ENCODE results near the gene CSK. TPM values are rescaled to one million over a fixed set of nuclear protein-coding genes. Genes with fewer than 3 reads are reported as not detected.
A peak's percentile ranks its signal among the peaks of the same experiment; 100 is the strongest.

Gene CSK
- total RNA-seq, 4 donors from 2014 or later = 37.6 to 47.3 (median 45.4) TPM

GRCh38 chr15:74799856-74800558 is 18.1 kb downstream of the CSK start:
- H3K4me3 ChIP-seq (ENCODE audit: low read depth, poor library complexity, severe bottlenecking) = no peak overlapping the region
- peak in 1 of 2 donors; percentile 94 for DNase-seq (ENCODE audit: low spot score in 2 of 2)
- TF ChIP-seq POLR2A (IDR thresholded peaks at IDR 0.05) = no peak
- TF ChIP-seq CTCF (IDR thresholded peaks at IDR 0.05) = peak in 1 of 3 donors; percentile 62
- WGBS, 2 donors = 44 to 47% methylated on average over 15 of the region's 18 CpGs
- intact Hi-C loops (cut with DNase I; ENCODE audit: low total_unique reads) = no loop called here

- 82 to 85% methylated on average over 17 to 18 of the region's 20 CpGs for WGBS, 2 donors
- no peak overlapping the region for H3K4me3 ChIP-seq (ENCODE audit: low read depth, poor library complexity, severe bottlenecking)
- TF ChIP-seq CTCF (IDR thresholded peaks at IDR 0.05) (no peak), POLR2A (IDR thresholded peaks at IDR 0.05) (no peak)
- DNase-seq (ENCODE audit: low spot score in 2 of 2) = no peak
- intact Hi-C loops (cut with DNase I; ENCODE audit: low total_unique reads) = no loop called here
These were observed 18.7 kb downstream of the CSK start for GRCh38 chr15:74800559-74801094.

GRCh38 chr15:74801311-74801997 is 19.6 kb downstream of the CSK start:
- intact Hi-C loops (cut with DNase I; ENCODE audit: low total_unique reads) = no loop called here
- no peak overlapping the region for H3K4me3 ChIP-seq (ENCODE audit: low read depth, poor library complexity, severe bottlenecking)
- TF ChIP-seq CTCF (IDR thresholded peaks at IDR 0.05) (no peak), POLR2A (IDR thresholded peaks at IDR 0.05) (no peak)
- 91 to 93% methylated on average over 14 to 18 of the region's 18 CpGs for WGBS, 2 donors
- no peak for DNase-seq (ENCODE audit: low spot score in 2 of 2)

GRCh38 chr15:74802290-74802689 is 20.4 kb downstream of the CSK start:
- no peak for DNase-seq (ENCODE audit: low spot score in 2 of 2)
- intact Hi-C loops (cut with DNase I; ENCODE audit: low total_unique reads) = no loop called here
- TF ChIP-seq CTCF (IDR thresholded peaks at IDR 0.05) (no peak), POLR2A (IDR thresholded peaks at IDR 0.05) (no peak)
- WGBS, 2 donors = 90% methylated on average over 17 to 18 of the region's 20 CpGs
- H3K4me3 ChIP-seq (ENCODE audit: low read depth, poor library complexity, severe bottlenecking) = no peak overlapping the region

GRCh38 chr15:74802862-74803447 is 21.1 kb downstream of the CSK start:
- TF ChIP-seq POLR2A (IDR thresholded peaks at IDR 0.05) = no peak
- no peak for TF ChIP-seq CTCF (IDR thresholded peaks at IDR 0.05)
- intact Hi-C loops (cut with DNase I; ENCODE audit: low total_unique reads) = no loop called here
- no peak for DNase-seq (ENCODE audit: low spot score in 2 of 2)
- H3K4me3 ChIP-seq (ENCODE audit: low read depth, poor library complexity, severe bottlenecking) = no peak overlapping the region
- 87 to 92% methylated on average over 29 to 31 of the region's 31 CpGs for WGBS, 2 donors
